Measurements from ENCODE around the gene SEBOX.

Gene SEBOX

DNA sequence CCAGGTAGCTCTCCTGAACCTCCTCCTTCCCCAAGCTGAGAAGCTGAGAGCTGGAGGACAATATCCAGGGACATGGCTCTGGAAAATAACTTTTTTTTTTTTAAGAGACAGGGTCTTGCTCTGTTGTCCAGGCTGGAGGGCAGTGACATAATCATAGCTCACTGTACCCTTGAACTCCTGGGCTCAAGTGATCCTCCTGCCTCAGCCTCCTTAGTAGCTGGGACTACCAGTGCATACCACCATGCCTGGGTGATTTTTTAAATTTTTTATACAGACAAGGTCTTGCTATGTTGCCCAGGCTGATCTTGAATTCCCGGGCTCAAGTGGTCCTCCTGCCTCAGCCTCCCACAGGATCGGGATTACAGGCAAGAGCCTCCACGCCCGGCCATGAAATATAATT lies 34.8 kb upstream of the SEBOX start:
- Histone ChIP-seq H3K27ac (ENCODE audit: low read depth, low read length, poor library complexity, severe bottlenecking) (no peak overlapping the region), H3K36me3 (ENCODE audit: insufficient read depth, low read length) (no peaks in the 10 kb centered on the region), H2AFZ (ENCODE audit: low read length) (no peak overlapping the region), H4K20me1 (ENCODE audit: insufficient read depth, low read length) (no peaks in the 10 kb centered on the region), H3K27me3 (ENCODE audit: insufficient read depth, low read length) (no peaks in the 10 kb centered on the region), H3K79me2 (ENCODE audit: insufficient read depth, low read length) (no peaks in the 10 kb centered on the region), H3F3A (ENCODE audit: insufficient read depth, low read length) (no peaks in the 10 kb centered on the region), H3K4me2 (ENCODE audit: low read length) (no peak overlapping the region), H3K4me1 (ENCODE audit: insufficient read depth, low read length, severe bottlenecking) (no peaks in the 10 kb centered on the region), H3K9me3 (ENCODE audit: low read length) (no peaks in the 10 kb centered on the region), H3K4me3 (ENCODE audit: low read depth, low read length, poor library complexity, severe bottlenecking) (no peak overlapping the region), H3K9me2 (ENCODE audit: low read depth, low read length) (no peaks in the 10 kb centered on the region), H3K9ac (ENCODE audit: low read length) (no peak overlapping the region)
- no peak for TF ChIP-seq CTCF (IDR thresholded peaks at IDR 0.05; ENCODE audit: low read length)
- no peak for TF ChIP-seq EZH2 (IDR thresholded peaks at IDR 0.05; ENCODE audit: borderline replicate concordance, low read length)

GRCh38 chr17:28398280-28398981 lies 33.4 kb upstream of the SEBOX start:
- no peak for TF ChIP-seq CTCF (IDR thresholded peaks at IDR 0.05; ENCODE audit: low read length)
- no peak for TF ChIP-seq EZH2 (IDR thresholded peaks at IDR 0.05; ENCODE audit: borderline replicate concordance, low read length)
- no peaks in the 10 kb centered on the region for H3K9me3 ChIP-seq (ENCODE audit: low read length)
- H3K4me2 ChIP-seq (ENCODE audit: low read length), result no peak overlapping the region
- H3K9me2 ChIP-seq (ENCODE audit: low read depth, low read length), result no peaks in the 10 kb centered on the region
- H3K9ac ChIP-seq (ENCODE audit: low read length), result no peak overlapping the region
- no peaks in the 10 kb centered on the region for H4K20me1 ChIP-seq (ENCODE audit: insufficient read depth, low read length)
- H3K4me1 ChIP-seq (ENCODE audit: insufficient read depth, low read length, severe bottlenecking), result no peaks in the 10 kb centered on the region
- H3F3A ChIP-seq (ENCODE audit: insufficient read depth, low read length), result no peaks in the 10 kb centered on the region
- no peak overlapping the region for H2AFZ ChIP-seq (ENCODE audit: low read length)
- H3K36me3 ChIP-seq (ENCODE audit: insufficient read depth, low read length), result no peaks in the 10 kb centered on the region
- H3K4me3 ChIP-seq (ENCODE audit: low read depth, low read length, poor library complexity, severe bottlenecking), result no peak overlapping the region
- H3K79me2 ChIP-seq (ENCODE audit: insufficient read depth, low read length), result no peaks in the 10 kb centered on the region
- H3K27me3 ChIP-seq (ENCODE audit: insufficient read depth, low read length), result no peaks in the 10 kb centered on the region
- no peak overlapping the region for H3K27ac ChIP-seq (ENCODE audit: low read depth, low read length, poor library complexity, severe bottlenecking)

GRCh38 chr17:28397687-28398279 lies 32.8 kb upstream of the SEBOX start:
- Histone ChIP-seq H4K20me1 (ENCODE audit: insufficient read depth, low read length) (no peaks in the 10 kb centered on the region), H3F3A (ENCODE audit: insufficient read depth, low read length) (no peaks in the 10 kb centered on the region), H3K9me2 (ENCODE audit: low read depth, low read length) (no peaks in the 10 kb centered on the region), H3K4me2 (ENCODE audit: low read length) (no peak overlapping the region), H3K4me3 (ENCODE audit: low read depth, low read length, poor library complexity, severe bottlenecking) (no peak overlapping the region), H3K36me3 (ENCODE audit: insufficient read depth, low read length) (no peaks in the 10 kb centered on the region), H3K4me1 (ENCODE audit: insufficient read depth, low read length, severe bottlenecking) (no peaks in the 10 kb centered on the region), H2AFZ (ENCODE audit: low read length) (no peak overlapping the region), H3K27me3 (ENCODE audit: insufficient read depth, low read length) (no peaks in the 10 kb centered on the region), H3K9ac (ENCODE audit: low read length) (no peak overlapping the region), H3K79me2 (ENCODE audit: insufficient read depth, low read length) (no peaks in the 10 kb centered on the region), H3K27ac (ENCODE audit: low read depth, low read length, poor library complexity, severe bottlenecking) (no peak overlapping the region), H3K9me3 (ENCODE audit: low read length) (no peaks in the 10 kb centered on the region)
- no peak for TF ChIP-seq CTCF (IDR thresholded peaks at IDR 0.05; ENCODE audit: low read length)
- no peak for TF ChIP-seq EZH2 (IDR thresholded peaks at IDR 0.05; ENCODE audit: borderline replicate concordance, low read length)
